ENCODE data around the gene CADM1. TPM values are rescaled to one million over a fixed set of nuclear protein-coding genes. Genes with fewer than 3 reads are reported as not detected.

The CADM1 gene
- total RNA-seq, 1 experiment from 2014 or later: 62.4 TPM

DNA sequence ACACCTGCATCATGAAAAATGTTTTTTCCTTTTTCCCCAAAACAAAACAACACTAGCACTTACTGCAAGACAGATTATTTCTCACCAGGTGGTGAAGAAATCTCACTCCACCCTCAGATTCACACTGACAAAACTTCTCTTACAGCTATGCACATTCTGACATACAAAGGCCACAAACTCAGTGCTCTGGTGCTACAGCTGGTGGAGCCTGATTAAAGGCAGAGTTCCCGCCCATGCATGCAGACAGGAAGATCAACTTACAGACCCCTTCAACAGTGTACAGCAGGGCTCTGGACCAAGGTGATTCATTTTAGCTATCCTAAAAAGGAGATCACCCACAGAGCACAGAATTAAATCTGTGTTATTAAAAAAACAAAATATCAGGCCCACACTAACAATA is 112.6 kb downstream of the CADM1 start:
- in situ Hi-C loops (cut with HindIII; ENCODE audit: low pct_unique_long_range_greater_than_20kb, low sequenced_read_pairs): no loop called here
- no peak for DNase-seq (ENCODE audit: low read depth, low spot score)

DNA sequence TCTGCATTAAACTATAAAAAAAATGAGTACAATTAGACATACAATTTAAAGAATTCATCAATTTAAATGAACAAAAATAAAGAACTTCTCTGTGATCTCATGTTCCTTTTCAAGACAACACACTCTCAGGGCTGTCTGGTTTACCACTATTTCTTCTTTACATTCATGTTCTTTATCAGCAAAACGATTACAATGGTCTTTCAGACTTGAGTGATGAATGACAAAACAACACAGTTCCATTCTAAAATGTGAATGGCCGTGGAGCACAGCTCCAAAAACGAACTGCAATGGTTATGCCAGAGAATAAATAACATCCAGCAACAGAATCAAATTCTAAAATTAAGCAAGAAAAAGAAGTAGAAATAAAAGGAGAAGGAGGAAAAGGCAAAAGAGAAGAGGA is 113.1 kb downstream of the CADM1 start:
- DNase-seq (ENCODE audit: low read depth, low spot score): no peak
- in situ Hi-C loops (cut with HindIII; ENCODE audit: low pct_unique_long_range_greater_than_20kb, low sequenced_read_pairs): no loop called here

DNA sequence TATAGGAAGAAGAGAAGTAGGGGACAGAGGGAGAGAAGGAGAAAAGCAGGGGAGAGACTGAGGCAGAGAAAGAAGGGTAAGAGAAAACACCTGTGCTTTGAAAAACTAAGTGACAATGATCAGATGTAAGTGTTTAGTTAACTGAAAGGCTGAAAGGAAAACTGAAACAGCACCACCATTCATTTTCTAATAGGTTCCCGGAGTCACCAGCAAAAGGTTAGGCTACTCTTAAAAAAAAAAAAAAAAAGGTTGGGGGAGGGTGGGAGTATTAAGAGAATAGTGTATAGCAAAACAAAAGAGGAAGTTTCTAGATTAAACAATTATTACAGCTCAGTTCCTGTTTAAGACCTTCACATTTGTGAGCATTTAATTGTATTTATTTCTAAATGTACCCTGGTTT is 113.8 kb downstream of the CADM1 start:
- in situ Hi-C loops (cut with HindIII; ENCODE audit: low pct_unique_long_range_greater_than_20kb, low sequenced_read_pairs): no loop called here
- DNase-seq (ENCODE audit: low read depth, low spot score): no peak

DNA sequence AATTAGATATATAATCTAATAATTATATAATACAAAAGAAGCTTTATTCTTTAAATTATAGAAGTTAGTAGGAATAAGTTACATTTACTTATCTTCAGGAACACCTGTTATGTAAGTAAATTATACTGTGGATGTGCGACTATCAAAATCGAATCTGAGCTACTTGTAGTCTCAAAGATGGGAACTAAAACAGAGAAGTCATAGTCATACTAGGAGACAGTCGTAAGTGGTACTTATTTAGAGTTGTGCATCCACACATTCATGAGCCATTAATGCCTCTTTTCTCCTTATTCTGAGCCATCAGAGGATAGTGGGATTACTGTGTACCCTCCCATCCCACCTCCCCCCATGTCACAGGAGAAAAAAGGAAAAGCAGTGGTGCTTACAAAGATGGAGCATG is 114.4 kb downstream of the CADM1 start:
- in situ Hi-C loops (cut with HindIII; ENCODE audit: low pct_unique_long_range_greater_than_20kb, low sequenced_read_pairs): no loop called here
- no peak for DNase-seq (ENCODE audit: low read depth, low spot score)

DNA sequence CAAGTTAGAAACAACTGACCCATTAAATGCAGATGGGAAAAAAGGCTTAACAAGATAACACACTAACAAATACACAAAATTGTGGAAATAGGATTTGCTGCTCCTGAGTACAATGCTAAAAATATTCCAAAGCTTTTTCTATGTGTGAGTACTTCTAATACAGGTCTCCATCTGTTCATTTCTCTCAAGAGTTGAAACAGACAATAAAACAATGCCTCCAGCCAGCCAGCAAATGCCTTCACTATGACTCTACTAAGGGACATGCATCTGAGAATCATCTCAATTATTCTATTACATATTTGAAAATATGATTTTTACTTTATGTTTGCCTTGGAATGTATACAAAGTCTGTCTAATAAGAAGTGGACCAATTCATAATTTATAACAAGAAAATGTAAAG is 119.0 kb downstream of the CADM1 start:
- no peak for DNase-seq (ENCODE audit: low read depth, low spot score)
- in situ Hi-C loops (cut with HindIII; ENCODE audit: low pct_unique_long_range_greater_than_20kb, low sequenced_read_pairs): no loop called here

DNA sequence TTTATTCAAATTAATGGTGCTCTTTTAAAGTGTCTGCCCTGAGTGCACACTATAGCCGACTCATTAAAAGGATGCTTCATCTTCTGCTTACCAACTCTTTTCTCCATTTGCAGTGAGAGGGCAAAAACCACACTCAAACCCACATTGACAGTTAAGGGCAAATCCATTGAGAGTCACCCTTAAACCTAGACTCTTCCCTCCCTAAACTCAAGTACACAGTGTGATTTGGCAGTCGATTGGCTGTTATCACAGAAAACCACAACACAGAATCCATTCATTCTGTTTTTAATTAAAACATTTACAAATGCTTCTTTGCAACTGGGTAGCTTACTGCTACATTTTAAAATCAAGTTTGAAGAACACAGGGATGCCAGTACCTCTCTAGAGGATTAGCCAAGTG is 120.0 kb downstream of the CADM1 start:
- no peak for DNase-seq (ENCODE audit: low read depth, low spot score)
- in situ Hi-C loops (cut with HindIII; ENCODE audit: low pct_unique_long_range_greater_than_20kb, low sequenced_read_pairs): no loop called here

DNA sequence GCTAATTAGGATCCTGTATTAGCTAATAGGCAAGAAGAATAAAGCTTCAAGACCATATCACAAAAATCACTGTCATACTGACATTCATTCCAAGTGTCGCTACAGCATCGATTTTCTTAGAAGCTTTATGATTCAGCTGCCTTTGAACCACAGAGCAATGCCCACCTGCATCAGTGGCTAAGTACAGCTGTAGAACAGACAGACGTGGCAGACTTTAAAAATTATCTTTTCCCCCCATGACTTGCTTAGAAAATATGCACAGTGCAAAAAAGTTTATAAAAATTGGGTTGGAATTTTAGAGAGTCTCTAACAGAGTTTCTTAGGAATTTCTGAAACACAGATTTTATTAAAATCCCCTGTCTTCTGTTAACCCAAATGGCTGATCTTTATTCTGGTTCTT is 120.8 kb downstream of the CADM1 start:
- in situ Hi-C loops (cut with HindIII; ENCODE audit: low pct_unique_long_range_greater_than_20kb, low sequenced_read_pairs): no loop called here
- no peak for DNase-seq (ENCODE audit: low read depth, low spot score)

DNA sequence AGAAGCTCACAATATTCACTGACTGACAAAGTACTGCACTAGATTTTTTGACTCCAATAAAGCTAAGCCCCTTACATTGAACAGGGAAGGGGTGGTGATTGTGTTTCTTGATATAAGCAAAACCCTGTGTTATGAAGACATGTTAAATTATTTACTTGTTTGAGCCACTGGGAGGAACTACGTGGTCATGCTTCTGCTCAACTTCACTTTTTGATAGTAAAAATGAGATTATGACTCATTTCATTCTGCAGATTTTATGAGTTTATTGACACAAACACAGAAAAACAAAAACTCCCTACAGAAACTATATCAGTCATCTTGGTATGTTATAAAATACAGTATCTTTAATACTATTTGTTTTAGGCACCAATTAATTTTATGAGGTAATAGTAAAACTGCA is 124.7 kb downstream of the CADM1 start:
- peak; percentile 16 for DNase-seq (ENCODE audit: low read depth, low spot score)
- in situ Hi-C loops (cut with HindIII; ENCODE audit: low pct_unique_long_range_greater_than_20kb, low sequenced_read_pairs): no loop called here

DNA sequence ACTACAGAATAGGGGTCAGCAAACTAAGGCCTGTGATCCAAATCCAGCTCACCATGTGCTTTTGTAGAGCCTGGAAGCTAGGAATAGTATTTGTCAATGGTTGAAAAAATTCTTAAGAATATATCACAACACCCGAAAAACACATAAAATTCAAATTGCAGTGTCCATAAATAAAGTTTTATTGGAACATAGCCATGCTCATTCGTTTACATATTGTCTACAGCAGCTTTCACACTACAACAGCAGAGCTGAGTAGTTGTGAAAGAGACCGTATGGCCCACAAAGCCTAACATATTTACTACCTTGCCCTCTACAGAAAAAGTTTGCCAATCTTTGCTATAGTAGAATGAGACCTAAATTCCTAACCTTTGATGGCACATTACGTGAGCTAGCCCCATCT is 125.7 kb downstream of the CADM1 start:
- DNase-seq (ENCODE audit: low read depth, low spot score): no peak
- in situ Hi-C loops (cut with HindIII; ENCODE audit: low pct_unique_long_range_greater_than_20kb, low sequenced_read_pairs): no loop called here

DNA sequence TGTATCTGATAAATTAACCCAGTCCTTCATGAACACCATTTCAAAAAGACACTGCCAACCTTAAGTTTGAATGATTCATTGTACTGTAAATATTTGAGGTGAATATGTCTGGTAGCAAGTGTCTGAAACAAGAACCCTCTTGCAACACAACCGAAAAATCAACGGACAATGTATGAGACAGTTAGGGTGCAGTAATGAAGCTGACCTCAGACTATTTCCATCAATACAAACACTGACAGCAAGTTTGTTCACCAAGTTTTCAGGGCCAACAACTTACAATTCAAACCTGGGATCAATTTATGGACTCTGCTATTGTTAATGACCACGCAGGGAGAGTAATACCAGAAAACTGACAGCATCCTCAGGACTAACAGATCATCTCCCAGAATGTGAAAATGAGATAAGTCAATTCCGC is 126.3 kb downstream of the CADM1 start:
- in situ Hi-C loops (cut with HindIII; ENCODE audit: low pct_unique_long_range_greater_than_20kb, low sequenced_read_pairs): no loop called here
- DNase-seq (ENCODE audit: low read depth, low spot score): no peak

DNA sequence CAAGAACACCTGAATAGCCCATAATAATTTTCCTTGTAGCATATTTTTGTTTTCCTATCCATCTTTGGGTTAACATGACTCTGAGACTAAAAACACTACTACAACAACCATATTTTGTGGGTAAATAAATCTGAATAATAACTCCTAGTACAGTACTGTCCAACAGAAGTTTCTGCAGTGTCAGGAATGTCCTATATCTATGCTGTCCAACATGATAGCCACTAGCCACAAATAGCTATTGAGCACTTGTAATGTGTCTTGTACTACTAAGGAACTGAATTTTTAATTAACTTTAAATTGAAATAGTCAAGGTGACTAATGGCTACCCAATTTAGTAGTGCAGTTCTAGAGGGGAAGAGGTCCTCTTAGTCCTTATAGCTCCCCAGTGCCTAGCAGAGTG is 135.6 kb downstream of the CADM1 start:
- in situ Hi-C loops (cut with HindIII; ENCODE audit: low pct_unique_long_range_greater_than_20kb, low sequenced_read_pairs): no loop called here
- DNase-seq (ENCODE audit: low read depth, low spot score): no peak

DNA sequence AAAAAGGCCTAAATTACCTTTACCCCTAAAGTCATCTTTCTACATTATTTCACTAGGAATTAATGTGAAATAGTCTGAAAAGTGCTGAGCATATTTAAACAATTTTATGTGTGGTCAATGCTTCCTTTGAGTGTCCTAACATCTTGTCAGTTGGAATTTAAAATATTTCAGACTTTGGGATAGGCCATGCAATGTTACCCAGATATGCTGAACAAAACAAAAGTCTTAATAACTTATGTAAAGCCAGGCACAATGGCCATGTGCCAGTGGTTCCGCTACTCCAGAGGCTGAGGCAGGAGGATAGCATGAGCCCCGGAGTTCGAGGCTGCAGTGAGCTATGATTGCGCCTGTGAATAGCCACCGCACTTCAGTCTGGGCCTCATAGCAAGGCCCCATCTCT is 137.4 kb downstream of the CADM1 start:
- DNase-seq (ENCODE audit: low read depth, low spot score): no peak

DNA sequence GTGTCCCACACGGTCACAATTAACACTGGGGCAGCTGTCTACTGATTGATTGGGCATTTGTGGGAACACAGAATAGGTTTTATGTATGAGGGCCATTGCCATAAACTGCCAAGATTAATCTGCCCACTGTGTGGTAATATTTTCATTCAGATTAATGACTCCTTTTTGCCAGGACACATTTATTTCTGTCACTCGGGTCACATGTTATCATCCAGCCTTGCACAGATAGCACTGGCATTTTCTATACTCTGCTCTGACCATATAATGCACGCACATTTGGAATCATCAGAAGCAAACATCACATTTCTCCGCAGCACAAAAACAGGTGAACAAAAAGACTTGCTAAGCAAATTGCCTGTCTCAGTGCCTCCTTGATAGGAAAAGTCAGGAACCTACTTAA is 138.3 kb downstream of the CADM1 start:
- in situ Hi-C loops (cut with HindIII; ENCODE audit: low pct_unique_long_range_greater_than_20kb, low sequenced_read_pairs): no loop called here
- DNase-seq (ENCODE audit: low read depth, low spot score): no peak

More for the DNA sequence above, 137.4 kb downstream of the CADM1 start:
- in situ Hi-C loops (cut with HindIII; ENCODE audit: low pct_unique_long_range_greater_than_20kb, low sequenced_read_pairs): no loop called here

DNA sequence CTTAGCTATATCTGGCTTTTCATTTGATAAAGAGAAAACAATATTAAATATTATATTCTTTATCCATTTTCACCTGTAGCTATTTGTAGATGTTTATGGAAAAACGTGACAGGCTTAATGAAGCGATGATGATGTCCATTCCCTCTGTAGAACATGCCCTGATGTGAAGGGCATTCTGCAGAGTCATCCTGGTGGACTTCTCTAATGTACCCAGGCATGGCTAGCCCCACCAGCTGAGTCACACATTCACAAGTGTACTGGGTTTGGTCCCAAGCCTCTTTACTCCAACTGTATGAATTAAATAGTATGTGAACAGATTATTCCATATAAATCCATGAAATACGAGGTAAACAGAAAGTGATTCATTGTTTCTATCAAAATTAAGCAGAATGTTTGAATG is 139.3 kb downstream of the CADM1 start:
- in situ Hi-C loops (cut with HindIII; ENCODE audit: low pct_unique_long_range_greater_than_20kb, low sequenced_read_pairs): no loop called here
- no peak for DNase-seq (ENCODE audit: low read depth, low spot score)

DNA sequence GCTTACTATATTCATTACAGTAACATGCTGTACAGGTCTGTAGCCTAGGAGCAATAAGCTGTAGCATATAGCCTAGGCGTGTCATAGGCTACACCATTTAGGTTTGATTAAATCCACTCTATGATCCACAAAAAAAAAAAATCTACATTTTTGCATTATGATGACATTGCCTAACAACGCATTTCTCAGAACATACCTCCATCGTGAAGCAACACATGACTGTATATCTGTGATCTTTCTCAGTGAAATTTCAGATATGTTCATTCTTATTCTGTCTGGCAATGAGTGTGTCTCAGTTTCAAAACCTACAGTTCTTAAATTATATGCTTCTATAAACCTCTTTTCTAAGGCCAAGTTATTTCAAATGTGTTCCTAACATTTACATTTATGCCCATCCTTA is 140.3 kb downstream of the CADM1 start:
- in situ Hi-C loops (cut with HindIII; ENCODE audit: low pct_unique_long_range_greater_than_20kb, low sequenced_read_pairs): no loop called here
- no peak for DNase-seq (ENCODE audit: low read depth, low spot score)

DNA sequence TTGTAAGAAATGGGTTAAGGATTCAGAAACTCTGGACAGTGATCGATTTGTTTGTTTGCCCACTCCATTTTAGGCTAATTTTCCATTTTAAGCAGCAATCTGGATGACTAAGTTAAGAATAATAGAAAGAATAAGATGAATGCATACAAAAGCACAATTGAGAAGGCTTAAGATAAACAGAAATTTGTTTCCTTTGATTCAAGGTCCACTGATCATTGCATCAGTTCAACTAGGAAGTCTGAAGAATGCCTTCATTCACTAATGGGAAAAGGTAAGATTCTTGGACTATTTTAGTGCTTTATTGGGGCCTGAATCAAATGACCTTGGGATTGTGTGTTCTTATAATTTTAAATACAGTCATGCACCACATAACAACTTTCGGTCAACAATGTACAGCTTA is 140.8 kb downstream of the CADM1 start:
- peak; percentile 7 for DNase-seq (ENCODE audit: low read depth, low spot score)
- in situ Hi-C loops (cut with HindIII; ENCODE audit: low pct_unique_long_range_greater_than_20kb, low sequenced_read_pairs): no loop called here

DNA sequence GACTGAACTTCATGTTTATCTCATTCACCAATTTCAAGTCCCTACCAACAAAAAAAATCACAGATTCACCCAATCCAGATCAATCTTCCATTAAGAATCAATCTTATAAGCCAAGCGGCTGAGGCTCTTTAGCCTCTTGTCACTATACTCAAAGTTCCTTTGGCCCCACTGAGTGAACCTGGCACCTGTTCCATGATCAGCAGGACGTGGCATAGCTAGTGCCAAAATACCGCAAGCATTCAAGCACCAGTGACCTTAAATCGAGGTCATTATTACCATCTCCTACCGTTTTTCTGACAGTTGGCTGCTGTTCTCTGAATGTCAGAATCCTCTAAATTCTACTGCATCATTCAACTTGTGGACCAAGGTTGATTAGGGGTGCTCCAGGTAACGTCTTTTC is 141.2 kb downstream of the CADM1 start:
- in situ Hi-C loops (cut with HindIII; ENCODE audit: low pct_unique_long_range_greater_than_20kb, low sequenced_read_pairs): no loop called here

DNA sequence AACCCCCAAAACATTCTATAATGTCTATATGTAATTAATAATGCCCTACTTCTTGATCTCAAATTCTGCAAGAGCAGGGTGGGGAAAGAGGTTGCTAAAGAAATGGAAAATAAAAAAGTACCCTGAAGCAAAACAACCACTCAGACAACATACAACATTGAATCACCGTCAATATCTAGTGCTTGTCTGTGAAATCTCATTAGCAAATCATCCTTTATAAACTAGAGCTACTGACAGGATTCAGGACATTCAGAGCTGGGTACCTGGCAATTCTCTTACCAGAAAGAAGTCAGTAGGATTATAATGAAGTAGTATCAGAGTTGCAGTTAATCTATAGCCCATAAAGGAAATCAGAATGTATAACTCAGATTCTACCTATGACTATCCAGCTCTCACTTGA is 143.2 kb downstream of the CADM1 start:
- in situ Hi-C loops (cut with HindIII; ENCODE audit: low pct_unique_long_range_greater_than_20kb, low sequenced_read_pairs): no loop called here
- no peak for DNase-seq (ENCODE audit: low read depth, low spot score)

More for the DNA sequence above, 141.2 kb downstream of the CADM1 start:
- DNase-seq (ENCODE audit: low read depth, low spot score): no peak

DNA sequence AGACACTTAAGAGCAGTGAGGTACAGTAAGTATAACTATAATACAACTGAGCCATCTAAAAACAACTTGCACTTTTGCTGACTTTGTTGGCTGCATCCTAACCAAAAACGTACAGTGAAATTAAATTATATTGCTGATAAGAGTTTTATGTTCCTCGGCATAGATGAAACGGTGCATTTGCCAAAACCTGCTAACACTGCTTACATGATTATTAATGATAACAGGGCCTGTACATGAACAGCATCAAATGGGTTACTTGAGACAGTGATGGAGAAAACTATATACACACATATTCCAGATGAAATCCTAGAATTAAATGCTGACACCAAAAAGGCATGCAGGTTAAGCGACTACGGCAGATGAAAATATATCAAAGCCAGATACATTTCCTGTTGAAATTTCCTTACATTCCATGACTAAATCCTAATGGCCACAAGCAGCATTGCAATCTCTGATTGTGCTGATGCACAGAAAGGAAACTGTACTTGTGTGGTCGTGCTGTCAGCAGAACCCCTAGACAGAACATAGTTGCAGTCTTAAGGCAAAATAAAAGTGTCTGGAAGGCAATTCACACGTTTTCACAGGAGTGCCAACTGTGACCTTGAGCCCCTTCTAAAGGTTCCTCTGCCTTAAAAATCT is 143.9 kb downstream of the CADM1 start:
- DNase-seq (ENCODE audit: low read depth, low spot score): peak; percentile 13
- in situ Hi-C loops (cut with HindIII; ENCODE audit: low pct_unique_long_range_greater_than_20kb, low sequenced_read_pairs): no loop called here

DNA sequence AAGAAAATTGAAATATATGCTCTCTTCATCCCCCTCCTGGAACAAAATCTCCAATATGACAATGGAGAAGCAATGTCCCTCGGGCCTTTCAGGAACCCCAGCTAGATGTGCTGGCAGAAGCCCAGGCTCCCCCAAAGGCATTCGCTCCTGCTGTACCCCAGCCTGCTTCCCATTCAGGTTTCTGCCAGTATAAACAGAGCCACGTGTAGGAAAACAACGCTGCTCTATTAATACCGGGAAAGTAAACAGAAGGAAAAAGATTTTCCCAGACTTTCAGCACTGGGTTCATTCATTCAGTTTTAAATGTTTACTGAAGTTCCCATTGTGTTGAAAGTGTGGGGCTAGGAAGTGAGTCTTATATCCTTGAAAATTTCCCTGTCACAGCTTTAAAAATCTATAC is 147.1 kb downstream of the CADM1 start:
- DNase-seq (ENCODE audit: low read depth, low spot score): no peak
- in situ Hi-C loops (cut with HindIII; ENCODE audit: low pct_unique_long_range_greater_than_20kb, low sequenced_read_pairs): no loop called here

All from SK-MEL-5 (cell line).